ENCODE measurements around the gene RIC1. TPM values are rescaled to one million over a fixed set of nuclear protein-coding genes. Genes with fewer than 3 reads are reported as not detected.
"Not testable (repeated sequence)": the region's sequence is repeated elsewhere in the genome, so short reads cannot be mapped to it uniquely, and the experiment has no call there.

Gene RIC1
- total RNA-seq, 1 donor from 2014 or later, result 7.3 TPM

- intact Hi-C loops (cut with DNase I), result no loop called here
- no peak for DNase-seq
- no peak for ATAC-seq (ENCODE audit: poor library complexity)
Measured at GRCh38 chr9:5760338-5760737, 131.4 kb downstream of the RIC1 start.

DNA sequence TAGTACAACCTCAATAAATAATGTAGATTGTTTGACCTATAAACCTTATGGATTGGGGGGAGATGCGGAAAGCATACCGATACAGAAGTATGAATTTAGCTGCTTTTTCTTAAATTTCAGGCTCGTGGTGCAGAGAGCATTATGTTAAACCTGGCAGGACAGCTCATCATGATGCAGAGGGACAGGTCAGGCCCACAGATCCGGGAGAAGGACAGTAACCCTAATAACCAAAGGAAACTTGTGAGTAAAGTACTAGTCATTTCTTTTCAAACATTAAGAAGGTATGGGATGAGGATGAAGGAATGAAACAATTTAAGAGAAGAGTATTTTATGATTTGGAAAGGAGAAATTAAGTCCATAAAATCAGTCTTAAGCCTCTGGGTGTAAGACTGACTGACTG, 133.5 kb downstream of the RIC1 start:
- intact Hi-C loops (cut with DNase I), result no loop called here
- ATAC-seq (ENCODE audit: poor library complexity), result no peak
- DNase-seq, result no peak

DNA sequence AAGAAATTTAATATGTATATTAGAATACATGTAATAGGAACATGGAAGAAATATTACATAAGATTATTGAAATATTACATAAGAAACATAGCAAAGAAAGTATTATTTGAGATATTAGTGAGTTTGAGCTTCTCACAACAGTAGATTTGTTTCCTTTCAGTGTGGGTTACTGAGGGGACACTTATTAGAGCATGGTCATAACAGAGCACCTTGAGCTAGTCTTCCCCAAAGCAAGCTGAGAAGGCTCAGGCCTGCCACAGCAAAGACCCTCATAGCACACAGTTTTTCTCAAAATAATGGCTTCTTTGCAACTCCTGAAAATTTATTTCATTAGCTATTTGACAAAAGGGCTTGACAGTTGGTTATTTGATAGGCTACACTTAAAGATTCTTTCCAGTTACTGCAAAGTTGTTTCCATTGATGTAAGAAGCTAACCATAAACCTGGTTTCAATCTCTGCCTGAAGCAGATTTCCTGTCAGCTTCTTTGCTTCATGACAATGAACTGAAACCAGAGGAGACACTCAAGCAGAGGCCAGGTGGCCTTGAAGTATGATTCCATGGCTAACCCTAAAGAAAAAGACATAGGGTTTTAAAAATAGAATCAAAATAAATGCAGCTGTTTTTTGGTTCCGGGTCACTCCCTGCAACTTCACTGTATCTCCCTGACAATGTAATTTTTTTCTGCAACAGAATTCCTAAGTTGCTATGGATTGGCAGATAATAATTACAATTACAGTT, 135.4 kb downstream of the RIC1 start:
- ATAC-seq (ENCODE audit: poor library complexity) (no peak), DNase-seq (no peak)
- intact Hi-C loops (cut with DNase I), result no loop called here

- DNase-seq (no peak), ATAC-seq (ENCODE audit: poor library complexity) (no peak)
- intact Hi-C loops (cut with DNase I), result no loop called here
Measured at GRCh38 chr9:5767968-5768932, 139.3 kb downstream of the RIC1 start.

DNA sequence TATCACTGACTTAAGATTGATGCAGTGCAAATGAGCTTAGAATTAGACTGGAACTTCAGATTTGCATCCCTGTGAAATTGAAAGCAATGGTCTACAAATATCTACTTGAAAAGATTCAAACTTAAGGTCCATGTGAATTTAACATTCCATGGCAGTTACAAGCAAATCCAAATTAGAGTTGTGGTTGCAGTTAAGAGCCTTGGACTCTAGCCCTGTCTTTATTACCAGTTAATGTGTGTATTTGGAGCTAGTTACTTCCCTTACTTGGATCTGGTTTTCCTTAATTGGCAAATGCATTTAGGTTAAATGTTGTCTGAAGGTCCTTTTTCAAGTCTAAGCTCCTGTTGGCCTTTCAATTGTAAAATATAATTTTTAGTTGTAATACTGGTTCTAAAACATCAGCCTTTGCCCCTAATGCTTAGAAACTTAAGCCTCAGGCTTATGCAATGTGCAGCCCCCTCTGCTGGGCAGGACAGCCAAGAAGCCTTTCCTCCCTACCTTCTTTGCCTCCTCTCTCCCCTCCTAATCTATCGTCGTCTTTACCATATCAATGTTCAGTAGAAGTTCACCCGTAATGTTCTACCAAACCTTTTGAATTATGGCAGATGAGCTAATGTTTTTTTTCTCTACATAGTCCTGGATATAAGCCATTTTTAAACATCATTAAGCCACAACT, 144.6 kb downstream of the RIC1 start:
- no peak for ATAC-seq (ENCODE audit: poor library complexity)
- intact Hi-C loops (cut with DNase I), result no loop called here

GRCh38 chr9:5778805-5779204, 149.9 kb downstream of the RIC1 start:
- DNase-seq (no peak), ATAC-seq (ENCODE audit: poor library complexity) (no peak)
- intact Hi-C loops (cut with DNase I), result no loop called here

More for the DNA sequence above, 144.6 kb downstream of the RIC1 start:
- no peak for DNase-seq

GRCh38 chr9:5779705-5780218, 150.9 kb downstream of the RIC1 start:
- intact Hi-C loops (cut with DNase I); DNase-seq: not testable (repeated sequence)
- peak; percentile 39 for ATAC-seq (ENCODE audit: poor library complexity)

DNA sequence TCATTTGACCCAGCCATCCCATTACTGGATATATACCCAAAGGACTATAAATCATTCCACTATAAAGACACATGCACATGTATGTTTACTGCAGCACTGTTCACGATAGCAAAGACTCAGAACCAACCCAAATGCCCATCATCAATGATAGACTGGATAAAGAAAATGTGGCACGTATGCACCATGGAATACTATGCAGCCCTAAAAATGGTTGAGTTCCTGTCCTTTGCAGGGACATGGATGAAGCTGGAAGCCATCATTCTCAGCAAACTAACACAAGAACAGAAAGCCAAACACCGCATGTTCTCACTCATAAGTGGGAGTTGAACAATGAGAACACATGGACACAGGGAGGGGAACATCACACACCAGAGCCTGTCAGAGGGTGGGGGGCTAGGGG, 154.5 kb downstream of the RIC1 start:
- intact Hi-C loops (cut with DNase I); ATAC-seq (ENCODE audit: poor library complexity); DNase-seq: not testable (repeated sequence)

DNA sequence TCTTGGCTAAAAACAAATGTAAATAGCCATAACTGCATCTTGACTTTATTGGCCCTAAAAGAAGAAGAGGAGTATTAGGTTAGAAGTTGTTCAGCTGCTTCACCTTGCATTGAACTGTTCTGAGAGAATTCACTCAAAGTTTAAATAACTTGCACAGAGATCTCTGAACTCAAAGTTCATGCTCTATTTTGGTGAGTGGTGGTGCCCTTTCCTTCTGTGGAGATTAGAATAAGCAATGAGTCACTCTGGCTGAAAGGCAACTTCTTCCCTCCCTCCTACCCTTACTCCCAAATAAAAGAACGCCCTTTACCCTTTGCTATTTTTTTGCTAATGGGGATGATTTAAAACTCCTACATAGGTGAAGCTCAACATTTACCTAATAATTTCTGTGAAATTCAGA, 155.1 kb downstream of the RIC1 start:
- ATAC-seq (ENCODE audit: poor library complexity), result no peak
- intact Hi-C loops (cut with DNase I), result no loop called here
- no peak for DNase-seq

GRCh38 chr9:5784526-5785315, 155.8 kb downstream of the RIC1 start:
- DNase-seq, result no peak

DNA sequence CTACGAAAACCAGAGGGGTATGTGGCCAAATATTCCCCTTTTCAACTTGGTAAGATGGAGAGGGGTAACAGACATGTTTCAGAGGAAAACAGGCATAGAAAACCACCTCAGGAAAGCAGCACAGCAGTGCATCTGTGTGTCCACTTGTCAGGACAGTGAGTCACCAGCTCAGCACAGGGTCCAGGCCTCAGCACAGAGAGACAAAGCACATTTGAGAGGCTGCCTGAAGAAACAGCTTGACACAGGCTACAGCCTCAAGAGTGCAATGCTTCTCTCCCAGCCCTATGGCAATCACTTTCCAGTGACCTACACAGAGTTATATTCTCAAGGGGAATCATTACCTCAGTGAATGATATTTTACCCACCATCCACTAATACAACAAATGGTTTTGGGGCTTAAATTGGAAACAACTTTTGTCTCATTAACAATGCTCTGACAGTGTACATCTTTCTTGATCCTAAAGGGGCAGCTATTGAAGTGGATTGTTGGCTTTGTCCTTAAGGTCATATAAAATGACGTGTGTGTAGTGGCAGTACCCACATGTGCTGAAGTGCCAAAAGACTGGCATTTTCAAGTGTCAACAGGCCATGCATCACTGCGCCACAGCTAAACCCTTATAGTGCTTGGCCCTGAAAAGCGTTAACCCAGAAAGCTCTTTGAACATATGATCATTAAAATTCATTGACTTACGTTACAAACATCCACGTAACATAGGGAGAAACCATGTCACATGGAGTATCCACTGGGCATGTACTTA, 157.6 kb downstream of the RIC1 start:
- DNase-seq (no peak), ATAC-seq (ENCODE audit: poor library complexity) (peak; percentile 66)
- intact Hi-C loops (cut with DNase I), result no loop called here

More at GRCh38 chr9:5784526-5785315, 155.8 kb downstream of the RIC1 start:
- intact Hi-C loops (cut with DNase I), result no loop called here
- ATAC-seq (ENCODE audit: poor library complexity), result peak; percentile 38

GRCh38 chr9:5787220-5787619, 158.3 kb downstream of the RIC1 start:
- DNase-seq (no peak), ATAC-seq (ENCODE audit: poor library complexity) (no peak)
- intact Hi-C loops (cut with DNase I), result no loop called here

DNA sequence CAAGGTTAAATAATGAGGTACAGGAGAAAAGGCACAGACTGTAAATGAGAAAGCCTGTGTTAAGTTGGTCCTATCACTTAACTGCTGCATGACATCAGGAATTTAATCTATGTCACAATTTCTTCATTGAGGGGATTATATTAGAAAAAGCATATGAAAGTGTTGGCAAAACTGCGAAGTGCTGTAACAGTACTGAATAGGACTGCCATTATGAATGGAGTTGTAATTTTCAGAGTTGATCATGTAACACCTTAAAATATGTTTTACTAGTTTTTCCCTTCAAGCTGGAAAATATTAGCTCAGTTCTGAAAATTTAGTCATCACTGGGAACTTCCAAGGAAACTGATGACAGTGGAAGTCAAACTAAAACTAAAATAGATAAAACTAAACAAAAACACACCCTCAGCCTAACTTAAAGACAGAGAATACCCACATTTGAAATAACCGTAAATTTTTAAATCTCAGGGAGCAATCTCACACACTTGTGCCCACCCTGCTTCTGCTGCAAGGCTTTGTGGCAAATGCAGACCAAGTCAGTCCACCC, 158.9 kb downstream of the RIC1 start:
- DNase-seq (no peak), ATAC-seq (ENCODE audit: poor library complexity) (no peak)

DNA sequence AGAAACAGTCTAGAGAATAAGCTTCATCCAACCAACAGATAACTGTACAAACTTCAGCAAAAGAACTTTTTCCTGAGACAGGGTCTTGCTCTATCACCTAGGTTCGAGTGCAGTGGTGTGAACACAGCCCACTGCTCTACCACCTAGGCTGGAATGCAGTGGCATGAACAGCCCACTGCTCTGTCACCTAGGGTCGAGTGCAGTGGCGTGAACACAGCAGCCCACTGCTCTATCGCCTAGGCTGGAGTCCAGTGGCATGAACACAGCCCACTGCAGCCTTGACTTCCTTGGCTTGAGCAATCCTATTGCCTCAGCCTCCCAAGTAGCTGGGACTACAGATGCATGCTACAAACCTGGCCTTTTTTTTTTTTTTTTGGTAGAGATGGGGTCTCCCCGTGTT, 160.6 kb downstream of the RIC1 start:
- intact Hi-C loops (cut with DNase I), result no loop called here
- ATAC-seq (ENCODE audit: poor library complexity) (no peak), DNase-seq (no peak)

More for the DNA sequence above, 158.9 kb downstream of the RIC1 start:
- intact Hi-C loops (cut with DNase I), result no loop called here

DNA sequence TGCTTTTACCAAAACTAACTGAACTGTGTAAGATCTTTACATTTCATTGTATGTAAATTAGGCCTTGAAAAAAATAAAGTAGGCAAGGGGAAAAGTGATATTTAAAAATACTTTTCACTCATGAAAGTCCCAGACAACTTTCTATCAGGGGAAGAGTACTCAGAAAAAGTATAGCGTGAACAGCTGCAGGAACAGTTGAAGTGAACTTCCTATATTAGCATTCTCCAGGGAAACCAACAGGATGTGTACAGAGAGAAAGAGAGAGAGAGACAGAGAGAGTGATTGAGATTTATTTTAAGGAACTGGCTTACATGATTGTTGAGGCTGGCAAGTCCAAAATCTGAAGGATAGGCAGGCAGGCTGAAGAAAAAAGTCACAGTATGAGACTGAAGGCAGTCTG, 162.0 kb downstream of the RIC1 start:
- ATAC-seq (ENCODE audit: poor library complexity), result no peak
- no peak for DNase-seq
- intact Hi-C loops (cut with DNase I), result no loop called here

DNA sequence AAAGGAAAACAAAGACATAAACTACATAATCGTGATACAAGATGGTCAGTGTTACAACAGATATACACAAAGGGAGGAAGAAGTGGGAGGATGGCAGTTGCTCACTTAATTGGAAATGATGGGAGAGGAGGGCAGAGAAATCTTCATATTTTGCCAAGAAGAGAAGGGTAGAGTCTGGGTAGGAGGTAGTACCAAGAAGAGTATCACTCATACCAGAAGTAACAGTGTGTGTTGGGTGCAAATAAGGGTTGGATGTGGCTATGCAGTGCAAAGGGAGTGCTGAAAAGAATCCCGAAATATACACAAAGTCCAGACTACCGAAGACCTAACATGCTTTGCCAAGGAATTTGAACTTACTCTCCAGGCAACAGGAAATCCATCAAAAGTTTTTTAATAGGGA, 163.0 kb downstream of the RIC1 start:
- ATAC-seq (ENCODE audit: poor library complexity) (no peak), DNase-seq (no peak)
- intact Hi-C loops (cut with DNase I), result no loop called here

DNA sequence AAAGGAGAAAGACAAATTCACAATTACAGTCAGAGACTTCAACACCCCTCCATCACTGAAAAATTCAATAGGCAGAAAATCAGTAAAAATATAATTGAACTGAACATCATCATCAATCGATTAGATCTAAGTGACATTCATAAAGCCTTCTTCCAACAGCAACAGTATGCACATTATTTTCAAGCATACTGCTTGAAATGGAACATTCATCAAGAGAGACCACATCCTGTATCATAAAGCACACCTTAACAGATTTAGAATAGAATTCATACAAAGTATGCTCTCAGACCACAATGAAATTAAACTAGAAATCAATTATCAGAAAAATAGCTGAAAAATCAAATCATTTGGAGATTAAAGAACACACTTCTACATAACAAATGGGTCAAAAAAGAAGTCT, 164.9 kb downstream of the RIC1 start:
- intact Hi-C loops (cut with DNase I), result no loop called here
- ATAC-seq (ENCODE audit: poor library complexity), result no peak
- DNase-seq, result no peak

All from Right ventricle myocardium superior (tissue), 1 donor.